ENCODE data around the gene CPPED1. TPM values are rescaled to one million over a fixed set of nuclear protein-coding genes. Genes with fewer than 3 reads are reported as not detected.

The CPPED1 gene
- total RNA-seq, 1 donor from 2014 or later = 4.0 TPM

GRCh38 chr16:12609937-12610699 lies 193.6 kb downstream of the CPPED1 start:
- no peak for DNase-seq (ENCODE audit: low read depth in 2 of 2)

Other genes starting within 250 kb of the CPPED1 start
- not detected in 2 replicates for gene SHISA9, start 97.7 kb upstream of the CPPED1 start, total RNA-seq

Data from lung microvascular endothelial cell (primary cell).